ENCODE results near the gene CLASP2. TPM values are rescaled to one million over a fixed set of nuclear protein-coding genes. Genes with fewer than 3 reads are reported as not detected.
"Not testable (repeated sequence)": the region's sequence is repeated elsewhere in the genome, so short reads cannot be mapped to it uniquely, and the experiment has no call there.

CLASP2 gene
- total RNA-seq, 1 experiment from 2014 or later: 36.5 TPM

DNA sequence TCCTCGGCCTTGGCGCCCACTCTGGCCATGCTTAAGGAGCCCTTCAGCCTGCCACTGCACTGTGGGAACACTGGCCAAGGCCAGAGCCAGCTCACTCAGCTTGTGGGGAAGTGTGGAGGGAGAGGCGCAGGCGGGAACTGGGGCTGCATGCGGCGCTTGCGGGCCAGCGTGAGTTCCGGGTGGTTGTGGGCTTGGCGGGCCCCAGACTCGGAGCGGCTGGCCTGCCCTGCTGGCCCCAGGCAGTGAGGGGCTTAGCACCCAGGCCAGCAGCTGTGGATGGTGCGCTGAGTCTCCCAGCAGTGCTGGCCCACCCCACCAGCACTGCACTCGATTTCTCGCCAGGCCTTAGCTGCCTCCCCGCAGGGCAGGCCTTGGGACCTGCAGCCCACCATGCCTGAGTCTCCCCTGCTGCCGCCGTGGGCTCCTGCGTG, 264.7 kb downstream of the CLASP2 start:
- no peaks in the 10 kb centered on the region for H3K79me2 ChIP-seq (ENCODE audit: low read depth)
- BruUV-seq (replicated peaks): no TSS peak

DNA sequence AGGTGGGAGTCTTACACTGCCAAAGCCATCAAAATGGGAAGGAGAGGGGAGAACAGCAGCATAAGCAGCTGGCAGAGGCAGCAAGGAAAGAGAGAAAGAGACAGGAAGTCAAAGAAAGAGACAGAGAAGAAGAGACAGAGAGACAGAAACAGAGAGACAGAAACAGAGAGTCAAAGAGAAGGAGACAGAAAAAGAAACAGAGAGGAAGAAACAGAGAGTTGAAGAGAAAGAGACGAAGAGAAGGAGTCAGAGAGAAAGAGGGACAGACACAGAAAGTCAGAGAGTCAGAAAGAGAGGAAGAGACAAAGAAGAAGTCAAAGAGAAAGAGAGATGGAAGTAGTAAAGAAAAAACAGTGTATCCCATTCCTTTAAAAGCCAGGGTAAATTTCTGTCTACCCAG, 266.1 kb downstream of the CLASP2 start:
- H3K4me3 ChIP-seq; H3K36me3 ChIP-seq (ENCODE audit: low read depth); H3K27me3 ChIP-seq (ENCODE audit: insufficient read depth, low read depth); DNase-seq; BruUV-seq (replicated peaks); intact Hi-C loops (cut with micrococcal nuclease; ENCODE audit: unreplicated experiment); CTCF ChIA-PET; H2AFZ ChIP-seq; H3F3A ChIP-seq (ENCODE audit: insufficient read depth, low read depth); H3K27ac ChIP-seq; H3K79me2 ChIP-seq (ENCODE audit: low read depth); H3K4me1 ChIP-seq (replicated peaks; ENCODE audit: insufficient read depth); H3K9me2 ChIP-seq (ENCODE audit: insufficient read depth); H3K9me3 ChIP-seq (ENCODE audit: insufficient read depth, low read depth); H4K20me1 ChIP-seq (ENCODE audit: insufficient read depth): not testable (repeated sequence)
- POLR2A ChIA-PET (ENCODE audit: unreplicated experiment): interaction anchor here (0.7 kb wide), 1 partner anchor 25 kb away, joined by 3 read pairs; no protein-coding TSS in a partner anchor
- 0 out of 2 replicates have a peak overlapping the region, but pooled peaks have one; percentile 47 for H3K4me2 ChIP-seq

More for the DNA sequence above, 264.7 kb downstream of the CLASP2 start:
- DNase-seq: no peak
- no peak overlapping the region for H2AFZ ChIP-seq
- H3K9me2 ChIP-seq (ENCODE audit: insufficient read depth): no peaks in the 10 kb centered on the region
- H3K36me3 ChIP-seq (ENCODE audit: low read depth): no peaks in the 10 kb centered on the region
- ChIA-PET POLR2A (ENCODE audit: unreplicated experiment) (no interaction called here), CTCF (no interaction called here)
- intact Hi-C loops (cut with micrococcal nuclease; ENCODE audit: unreplicated experiment): no loop called here
- H3F3A ChIP-seq (ENCODE audit: insufficient read depth, low read depth): no peaks in the 10 kb centered on the region
- H3K27ac ChIP-seq: no peak overlapping the region
- no peak overlapping the region for H3K4me3 ChIP-seq
- H3K9me3 ChIP-seq (ENCODE audit: insufficient read depth, low read depth): no peaks in the 10 kb centered on the region
- H3K27me3 ChIP-seq (ENCODE audit: insufficient read depth, low read depth): no peaks in the 10 kb centered on the region
- H3K4me1 ChIP-seq (replicated peaks; ENCODE audit: insufficient read depth): no peaks in the 10 kb centered on the region
- no peak overlapping the region for H3K4me2 ChIP-seq
- H4K20me1 ChIP-seq (ENCODE audit: insufficient read depth): no peaks in the 10 kb centered on the region
- TF ChIP-seq, protein P1, sequence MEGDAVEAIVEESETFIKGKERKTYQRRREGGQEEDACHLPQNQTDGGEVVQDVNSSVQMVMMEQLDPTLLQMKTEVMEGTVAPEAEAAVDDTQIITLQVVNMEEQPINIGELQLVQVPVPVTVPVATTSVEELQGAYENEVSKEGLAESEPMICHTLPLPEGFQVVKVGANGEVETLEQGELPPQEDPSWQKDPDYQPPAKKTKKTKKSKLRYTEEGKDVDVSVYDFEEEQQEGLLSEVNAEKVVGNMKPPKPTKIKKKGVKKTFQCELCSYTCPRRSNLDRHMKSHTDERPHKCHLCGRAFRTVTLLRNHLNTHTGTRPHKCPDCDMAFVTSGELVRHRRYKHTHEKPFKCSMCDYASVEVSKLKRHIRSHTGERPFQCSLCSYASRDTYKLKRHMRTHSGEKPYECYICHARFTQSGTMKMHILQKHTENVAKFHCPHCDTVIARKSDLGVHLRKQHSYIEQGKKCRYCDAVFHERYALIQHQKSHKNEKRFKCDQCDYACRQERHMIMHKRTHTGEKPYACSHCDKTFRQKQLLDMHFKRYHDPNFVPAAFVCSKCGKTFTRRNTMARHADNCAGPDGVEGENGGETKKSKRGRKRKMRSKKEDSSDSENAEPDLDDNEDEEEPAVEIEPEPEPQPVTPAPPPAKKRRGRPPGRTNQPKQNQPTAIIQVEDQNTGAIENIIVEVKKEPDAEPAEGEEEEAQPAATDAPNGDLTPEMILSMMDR (conservative IDR thresholded peaks at IDR 0.05): no peak

DNA sequence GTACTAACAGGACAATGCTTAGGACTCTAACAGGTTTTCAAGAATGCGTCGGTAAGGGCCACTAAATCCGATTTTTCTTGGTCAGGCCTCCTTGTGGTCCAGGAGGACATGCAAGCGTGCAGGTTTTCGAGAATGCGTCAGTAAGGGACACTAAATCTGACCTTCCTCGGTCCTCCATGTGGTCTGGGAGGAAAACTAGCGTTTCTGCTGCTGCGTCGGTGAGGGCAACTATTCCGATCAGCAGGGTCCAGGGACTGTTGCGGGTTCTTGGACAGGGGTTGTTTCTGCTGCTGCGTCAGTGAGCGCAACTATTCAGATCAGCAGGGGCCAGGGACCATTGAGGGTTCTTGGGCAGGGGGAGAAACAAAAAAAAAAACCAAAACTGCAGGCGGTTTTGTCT, 270.1 kb downstream of the CLASP2 start:
- no peak for TF ChIP-seq EZH2 (IDR thresholded peaks at IDR 0.05; ENCODE audit: low read depth)
- TF ChIP-seq, protein P1 (conservative IDR thresholded peaks at IDR 0.05): no peak
- Histone ChIP-seq H3K4me3 (no peak overlapping the region), H3F3A (ENCODE audit: insufficient read depth, low read depth) (no peaks in the 10 kb centered on the region), H3K79me2 (ENCODE audit: low read depth) (no peaks in the 10 kb centered on the region), H3K36me3 (ENCODE audit: low read depth) (no peaks in the 10 kb centered on the region), H3K4me1 (replicated peaks; ENCODE audit: insufficient read depth) (no peaks in the 10 kb centered on the region), H3K4me2 (no peak overlapping the region), H2AFZ (no peak overlapping the region), H3K27ac (no peak overlapping the region), H3K9me3 (ENCODE audit: insufficient read depth, low read depth) (no peaks in the 10 kb centered on the region), H4K20me1 (ENCODE audit: insufficient read depth) (no peaks in the 10 kb centered on the region), H3K27me3 (ENCODE audit: insufficient read depth, low read depth) (no peaks in the 10 kb centered on the region), H3K9me2 (ENCODE audit: insufficient read depth) (no peaks in the 10 kb centered on the region)
- ChIA-PET POLR2A (ENCODE audit: unreplicated experiment) (no interaction called here), CTCF (no interaction called here)
- DNase-seq: no peak
- no TSS peak for BruUV-seq (replicated peaks)
- intact Hi-C loops (cut with micrococcal nuclease; ENCODE audit: unreplicated experiment): loop anchor here (10.0 kb wide), 1 partner anchor 267 kb away; the partner anchor contains the start of gene CLASP2

DNA sequence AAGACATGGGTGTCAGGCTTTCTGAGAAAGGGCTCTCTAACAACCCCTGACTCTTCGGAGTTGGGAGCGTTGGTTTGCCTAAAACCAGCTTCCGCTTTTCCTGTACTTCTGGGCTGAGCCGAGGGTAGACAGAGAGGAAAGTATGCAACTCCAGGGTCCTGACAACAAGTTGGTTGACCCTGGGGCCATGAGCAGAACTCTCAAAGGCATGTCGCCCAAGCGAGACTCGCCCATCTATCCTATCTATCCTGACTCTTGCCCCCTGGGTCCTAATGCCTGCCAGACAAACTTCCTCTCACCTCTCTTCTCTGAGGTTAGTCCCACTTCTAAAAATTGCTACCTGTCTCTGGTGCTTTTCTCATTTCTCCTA, 270.8 kb downstream of the CLASP2 start:
- H3K27ac ChIP-seq; H3K36me3 ChIP-seq (ENCODE audit: low read depth); H2AFZ ChIP-seq; BruUV-seq (replicated peaks); H3K27me3 ChIP-seq (ENCODE audit: insufficient read depth, low read depth); POLR2A ChIA-PET (ENCODE audit: unreplicated experiment); H4K20me1 ChIP-seq (ENCODE audit: insufficient read depth); H3K4me1 ChIP-seq (replicated peaks; ENCODE audit: insufficient read depth); H3K4me3 ChIP-seq; H3K79me2 ChIP-seq (ENCODE audit: low read depth); H3K9me3 ChIP-seq (ENCODE audit: insufficient read depth, low read depth); CTCF ChIA-PET; H3F3A ChIP-seq (ENCODE audit: insufficient read depth, low read depth); H3K4me2 ChIP-seq; DNase-seq; H3K9me2 ChIP-seq (ENCODE audit: insufficient read depth): not testable (repeated sequence)
- intact Hi-C loops (cut with micrococcal nuclease; ENCODE audit: unreplicated experiment): loop anchor here (10.0 kb wide), 1 partner anchor 268 kb away; the partner anchor contains the start of gene CLASP2

Other genes starting within 250 kb of the CLASP2 start
- gene PDCD6IP, start 80.4 kb upstream of the CLASP2 start, total RNA-seq (2021): 203 and 209 TPM in 2 replicates